Esophagus muscularis mucosa (tissue), 4 donors: ENCODE results near the gene ZNF581. TPM values are rescaled to one million over a fixed set of nuclear protein-coding genes. Genes with fewer than 3 reads are reported as not detected.

ENCODE experiments used
- DNase-seq: peaks from one replicate; pipeline ENCODE4 v3.0.0-alpha.2; 2017; ENCODE audit errors: extremely low spot score
- H3K27ac ChIP-seq, 4 donors: fragments of 200-600 bp; sonication (generic); replicated peaks in 1 of 4; 1 replicate in 3 of 4; 2 replicates in 1 of 4; pipeline ENCODE4 v1.5.1; 2016 to 2019; ENCODE audit warnings: mild to moderate bottlenecking in 1 of 4
- H3K27me3 ChIP-seq, 4 donors: fragments of 200-600 bp; sonication (generic); one replicate each; pipeline versions ENCODE4 v1.5.1 to v1.6.0; 2016 to 2019
- H3K36me3 ChIP-seq, 4 donors: fragments of 200-600 bp; sonication (generic); one replicate each; pipeline ENCODE4 v1.5.1; 2016 to 2019
- H3K4me1 ChIP-seq, 4 donors: fragments of 200-600 bp; sonication (generic); one replicate each; pipeline ENCODE4 v1.5.1; 2016 to 2019
- H3K4me3 ChIP-seq, 4 donors: fragments of 200-600 bp; sonication (generic); 1 replicate in 2 of 4; 2 replicates in 2 of 4; pipeline ENCODE4 v1.5.1; 2016 to 2019; ENCODE audit warnings: mild to moderate bottlenecking in 4 of 4, moderate library complexity in 1 of 4
- H3K9me3 ChIP-seq, 4 donors: fragments of 200-600 bp; sonication (generic); 1 replicate in 3 of 4; 2 replicates in 1 of 4; pipeline ENCODE4 v1.5.1; 2016 to 2019
- CTCF ChIP-seq, 3 experiments: fragments of 200-600 bp in 2 of 3; fragments of 450-650 bp in 1 of 3; sonication (generic) in 2 of 3; IDR thresholded peaks; one replicate each; pipeline ENCODE4 v1.5.1; 2017 to 2019; ENCODE audit warnings: antibody characterized with exemption in 3 of 3, mild to moderate bottlenecking in 2 of 3, moderate library complexity in 1 of 3
- EP300 ChIP-seq: sonication (generic); formaldehyde crosslinking; IDR thresholded peaks from one replicate; pipeline ENCODE4 v1.6.1; 2017; ENCODE audit warnings: antibody characterized with exemption
- POLR2A ChIP-seq: fragments of 450-650 bp; IDR thresholded peaks from one replicate; pipeline ENCODE4 v1.6.1; 2017; ENCODE audit warnings: antibody characterized with exemption, moderate library complexity, mild to moderate bottlenecking, low read depth
- POLR2AphosphoS5 ChIP-seq, 2 donors: sonication (generic); formaldehyde crosslinking; IDR thresholded peaks; one replicate each; pipeline ENCODE4 v1.6.1; 2017; ENCODE audit warnings: antibody characterized with exemption in 2 of 2
- WGBS: methylation state at CpG from one replicate; pipeline ENCODE4 v1.1.5; 2018; 5-methylcytosine and 5-hydroxymethylcytosine counted together
- intact Hi-C: fragments of 100-400 bp; cut with DNase I; formaldehyde crosslinking; loops from one replicate; pipeline ENCODE4 v1.15.1; 2023
- total RNA-seq, 4 donors: library from RNA; depleted of rRNA; stranded (reverse); fragments of >200 nt; gene quantifications; one replicate each; pipeline versions ENCODE4 v1.1.0 to v1.2.1, GENCODE V29; 2016

The ZNF581 gene
- total RNA-seq, 4 donors from 2014 or later: 13.3 to 26.6 (median 18.2) TPM

- Histone ChIP-seq H3K4me1 (peaks cover 15 to 43% (median 41%) of the 10 kb centered on the region in 4 donors), H3K9me3 (no peaks in the 10 kb centered on the region), H3K27me3 (no peaks in the 10 kb centered on the region), H3K4me3 (no peak overlapping the region), H3K36me3 (peaks cover 26 to 63% (median 49%) of the 10 kb centered on the region in 4 donors), H3K27ac (no peak overlapping the region)
- WGBS: 96% methylated on average over 48 of the region's 98 CpGs
- no peak for DNase-seq
- TF ChIP-seq POLR2A: no peak
- no peak for TF ChIP-seq CTCF (IDR thresholded peaks at IDR 0.05)
- no peak for TF ChIP-seq EP300
- no peak for TF ChIP-seq POLR2AphosphoS5 (IDR thresholded peaks at IDR 0.05)
- intact Hi-C loops: no loop called here
Measured at GRCh38 chr19:55614711-55615542, 28.5 kb upstream of the ZNF581 start.

- no peak overlapping the region for H3K27ac ChIP-seq
Measured at GRCh38 chr19:55615543-55616394, 27.7 kb upstream of the ZNF581 start.

GRCh38 chr19:55616395-55616875 lies 27.0 kb upstream of the ZNF581 start:
- 96% methylated on average over 34 of the region's 38 CpGs for WGBS

More at GRCh38 chr19:55615543-55616394, 27.7 kb upstream of the ZNF581 start:
- peaks cover 26 to 61% (median 48%) of the 10 kb centered on the region in 4 donors for H3K36me3 ChIP-seq
- no peak overlapping the region for H3K4me3 ChIP-seq
- peaks cover 11 to 48% (median 41%) of the 10 kb centered on the region in 4 donors for H3K4me1 ChIP-seq
- no peak for DNase-seq
- H3K27me3 ChIP-seq: no peaks in the 10 kb centered on the region
- 97% methylated on average over 38 of the region's 88 CpGs for WGBS
- no peaks in the 10 kb centered on the region for H3K9me3 ChIP-seq
- TF ChIP-seq CTCF (IDR thresholded peaks at IDR 0.05) (no peak), EP300 (no peak), POLR2A (no peak), POLR2AphosphoS5 (IDR thresholded peaks at IDR 0.05) (no peak)
- intact Hi-C loops: no loop called here

GRCh38 chr19:55617426-55617825 lies 26.0 kb upstream of the ZNF581 start:
- Histone ChIP-seq H3K27ac (no peak overlapping the region), H3K9me3 (no peaks in the 10 kb centered on the region), H3K4me3 (no peak overlapping the region), H3K36me3 (peaks cover 32 to 77% (median 59%) of the 10 kb centered on the region in 4 donors), H3K27me3 (no peaks in the 10 kb centered on the region), H3K4me1 (peaks cover 0 to 32% (median 24%) of the 10 kb centered on the region in 4 donors)
- DNase-seq: no peak
- intact Hi-C loops: no loop called here
- TF ChIP-seq EP300: no peak
- TF ChIP-seq POLR2AphosphoS5 (IDR thresholded peaks at IDR 0.05): no peak
- TF ChIP-seq CTCF (IDR thresholded peaks at IDR 0.05): no peak
- TF ChIP-seq POLR2A: no peak
- 88% methylated on average over 8 of the region's 8 CpGs for whole genome bisulfite sequencing

More at GRCh38 chr19:55616395-55616875, 27.0 kb upstream of the ZNF581 start:
- H3K4me3 ChIP-seq: no peak overlapping the region
- intact Hi-C loops: no loop called here
- no peak for DNase-seq
- TF ChIP-seq EP300 (no peak), POLR2AphosphoS5 (IDR thresholded peaks at IDR 0.05) (no peak), CTCF (IDR thresholded peaks at IDR 0.05) (no peak), POLR2A (no peak)
- H3K27me3 ChIP-seq: no peaks in the 10 kb centered on the region
- peaks cover 26 to 67% (median 49%) of the 10 kb centered on the region in 4 donors for H3K36me3 ChIP-seq
- H3K9me3 ChIP-seq: no peaks in the 10 kb centered on the region
- no peak overlapping the region for H3K27ac ChIP-seq
- H3K4me1 ChIP-seq: peaks cover 5 to 41% (median 34%) of the 10 kb centered on the region in 4 donors
